Fibroblast of lung (primary cell): ENCODE data around the gene CDKN2B-AS1. TPM values are rescaled to one million over a fixed set of nuclear protein-coding genes. Genes with fewer than 3 reads are reported as not detected.
A peak's percentile ranks its signal among the peaks of the same experiment; 100 is the strongest.

Experiments used
- DNase-seq, 2 donors: peaks; one replicate each; pipeline versions ENCODE4 v3.0.0 to v3.0.0-alpha.2; 2010; ENCODE audit warnings: low read depth in 2 of 2
- H2AFZ ChIP-seq: 2 replicates; pipeline ENCODE4 v1.5.1; 2012; ENCODE audit warnings: low read length, control low read depth, inconsistent platforms
- H3K27ac ChIP-seq: 2 replicates; pipeline ENCODE4 v1.5.1; 2011; ENCODE audit warnings: low read length, control low read depth; ENCODE audit not compliant: insufficient read depth
- H3K27me3 ChIP-seq: 2 replicates; pipeline ENCODE4 v1.5.1; 2011; ENCODE audit warnings: mild to moderate bottlenecking, low read length; ENCODE audit not compliant: control insufficient read depth, insufficient read depth
- H3K36me3 ChIP-seq: 2 replicates; pipeline ENCODE4 v1.5.1; 2011; ENCODE audit warnings: low read length; ENCODE audit not compliant: control insufficient read depth, insufficient read depth
- H3K4me1 ChIP-seq: 2 replicates; pipeline ENCODE4 v1.5.1; 2011; ENCODE audit warnings: low read length; ENCODE audit not compliant: control insufficient read depth, insufficient read depth; ENCODE audit errors: extremely low read depth
- H3K4me2 ChIP-seq: 2 replicates; pipeline ENCODE4 v1.5.1; 2011; ENCODE audit warnings: low read length, control low read depth; ENCODE audit not compliant: insufficient read depth; ENCODE audit errors: extremely low read depth
- H3K4me3 ChIP-seq, 4 experiments: fragments of 200-600 bp in 1 of 4; sonication (generic) in 1 of 4; replicated peaks in 1 of 4; 2 replicates each; pipeline ENCODE4 v1.5.1; 2011 to 2016; ENCODE audit warnings: low read length in 4 of 4, low read depth in 3 of 4, mild to moderate bottlenecking in 3 of 4, control low read depth in 2 of 4, inconsistent platforms in 1 of 4, mixed read lengths in 1 of 4; ENCODE audit not compliant: insufficient read depth in 1 of 4; ENCODE audit errors: control extremely low read depth in 1 of 4
- H3K79me2 ChIP-seq: 2 replicates; pipeline ENCODE4 v1.5.1; 2012; ENCODE audit warnings: mild to moderate bottlenecking, low read length, inconsistent platforms; ENCODE audit not compliant: control insufficient read depth, insufficient read depth
- H3K9ac ChIP-seq: 2 replicates; pipeline ENCODE4 v1.5.1; 2011; ENCODE audit warnings: mild to moderate bottlenecking, low read length, control low read depth; ENCODE audit not compliant: insufficient read depth
- H3K9me3 ChIP-seq: 2 replicates; pipeline ENCODE4 v1.5.1; 2012; ENCODE audit warnings: low read depth, low read length; ENCODE audit not compliant: control insufficient read depth, insufficient read depth
- H4K20me1 ChIP-seq: 2 replicates; pipeline ENCODE4 v1.5.1; 2011; ENCODE audit warnings: low read length; ENCODE audit not compliant: control insufficient read depth, insufficient read depth; ENCODE audit errors: extremely low read depth
- EZH2 ChIP-seq: IDR thresholded peaks from 2 replicates; pipeline ENCODE4 v1.5.1; 2012; ENCODE audit warnings: low read length, control low read depth, mild to moderate bottlenecking; ENCODE audit errors: missing control alignments
- polyA plus RNA-seq, 2 donors: library from polyadenylated mRNA; depleted of rRNA in 1 of 2; stranded (reverse) in 1 of 2; unstranded in 1 of 2; fragments of >200 nt; gene quantifications; 2 replicates each; pipeline ENCODE4 v1.2.1, GENCODE V29; 2011 to 2012; ENCODE audit warnings: missing spikeins in 1 of 2
- total RNA-seq: library from RNA; depleted of rRNA; stranded (reverse); fragments of >200 nt; gene quantifications from 2 replicates; pipeline ENCODE4 v1.2.1, GENCODE V29; 2014
- TF ChIP-seq, protein P1 (sequence below), 2 donors: IDR thresholded peaks in 1 of 2; conservative IDR thresholded peaks in 1 of 2; 1 replicate in 1 of 2; 2 replicates in 1 of 2; pipeline ENCODE4 v1.5.1; 2011 to 2012; ENCODE audit warnings: low read length in 2 of 2, control low read depth in 1 of 2, inconsistent platforms in 1 of 2, low read depth in 1 of 2, mild to moderate bottlenecking in 1 of 2

CDKN2B-AS1 gene
- total and polyA plus RNA-seq, 2 donors (not counting 1 experiment from before 2014, with no cell fraction given): 1.1 to 7.6 TPM

DNA sequence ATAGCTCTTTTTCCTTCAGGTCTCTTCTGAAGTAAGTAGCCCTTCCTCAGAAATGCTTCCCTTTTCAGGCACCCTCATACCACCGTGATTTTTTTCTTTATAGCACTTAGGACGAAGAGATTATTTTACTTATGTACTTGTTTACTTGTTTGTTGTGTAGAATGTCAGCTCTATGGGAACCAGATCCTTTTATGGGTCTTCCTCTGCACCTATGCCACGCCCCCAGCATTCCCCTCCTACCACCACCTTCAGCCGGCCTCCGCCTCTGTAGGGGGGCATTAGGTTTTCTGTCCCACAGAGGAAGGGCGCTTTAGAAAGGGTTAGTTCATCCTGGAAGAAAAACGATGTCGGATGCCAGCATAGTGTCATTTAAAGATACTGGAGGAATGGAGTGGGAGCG is 1.8 kb downstream of the CDKN2B-AS1 start:
- Histone ChIP-seq H3K27ac (no peak overlapping the region), H3K4me1 (peaks cover 2% of the 10 kb centered on the region), H3K4me2 (peak overlapping the region; percentile 90), H3K9ac (no peak overlapping the region), H3K27me3 (no peaks in the 10 kb centered on the region), H3K4me3 (peak overlapping the region in 2 of 4 experiments; percentile 79 to 95), H3K9me3 (no peaks in the 10 kb centered on the region), H2AFZ (no peak overlapping the region), H4K20me1 (no peaks in the 10 kb centered on the region), H3K79me2 (peaks cover 32% of the 10 kb centered on the region), H3K36me3 (no peaks in the 10 kb centered on the region)
- TF ChIP-seq, protein P1, sequence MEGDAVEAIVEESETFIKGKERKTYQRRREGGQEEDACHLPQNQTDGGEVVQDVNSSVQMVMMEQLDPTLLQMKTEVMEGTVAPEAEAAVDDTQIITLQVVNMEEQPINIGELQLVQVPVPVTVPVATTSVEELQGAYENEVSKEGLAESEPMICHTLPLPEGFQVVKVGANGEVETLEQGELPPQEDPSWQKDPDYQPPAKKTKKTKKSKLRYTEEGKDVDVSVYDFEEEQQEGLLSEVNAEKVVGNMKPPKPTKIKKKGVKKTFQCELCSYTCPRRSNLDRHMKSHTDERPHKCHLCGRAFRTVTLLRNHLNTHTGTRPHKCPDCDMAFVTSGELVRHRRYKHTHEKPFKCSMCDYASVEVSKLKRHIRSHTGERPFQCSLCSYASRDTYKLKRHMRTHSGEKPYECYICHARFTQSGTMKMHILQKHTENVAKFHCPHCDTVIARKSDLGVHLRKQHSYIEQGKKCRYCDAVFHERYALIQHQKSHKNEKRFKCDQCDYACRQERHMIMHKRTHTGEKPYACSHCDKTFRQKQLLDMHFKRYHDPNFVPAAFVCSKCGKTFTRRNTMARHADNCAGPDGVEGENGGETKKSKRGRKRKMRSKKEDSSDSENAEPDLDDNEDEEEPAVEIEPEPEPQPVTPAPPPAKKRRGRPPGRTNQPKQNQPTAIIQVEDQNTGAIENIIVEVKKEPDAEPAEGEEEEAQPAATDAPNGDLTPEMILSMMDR (conservative IDR thresholded peaks at IDR 0.05 in 1 of 2, IDR thresholded peaks at IDR 0.05 in 1 of 2; ENCODE audit: low read depth in 1 of 2, low read length in 2 of 2): no peak
- no peak for TF ChIP-seq EZH2
- no peak for DNase-seq

DNA sequence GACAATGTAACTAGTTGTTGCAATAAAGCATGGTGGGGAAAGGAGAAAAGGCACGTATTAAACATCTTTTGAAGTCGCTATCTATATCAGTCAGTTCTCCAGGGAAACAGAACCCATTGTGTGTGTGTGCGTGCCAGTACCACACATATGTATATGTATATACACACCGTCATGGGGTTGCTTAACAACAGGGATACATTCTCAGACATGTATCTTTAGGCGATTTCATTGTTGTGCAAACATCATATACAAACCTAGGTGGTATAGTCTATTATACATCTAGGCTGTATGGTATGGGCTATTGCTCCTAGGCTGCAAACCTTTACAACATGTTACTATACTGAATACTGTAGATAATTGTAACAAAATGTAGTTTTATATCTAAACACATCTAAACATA is 2.3 kb downstream of the CDKN2B-AS1 start:
- H3K9me3 ChIP-seq: no peaks in the 10 kb centered on the region
- DNase-seq: no peak
- no peak overlapping the region for H2AFZ ChIP-seq
- H3K9ac ChIP-seq: no peak overlapping the region
- no peak for TF ChIP-seq EZH2
- TF ChIP-seq, protein P1 (conservative IDR thresholded peaks at IDR 0.05 in 1 of 2, IDR thresholded peaks at IDR 0.05 in 1 of 2; ENCODE audit: low read depth in 1 of 2, low read length in 2 of 2): no peak
- H3K27ac ChIP-seq: no peak overlapping the region
- H3K79me2 ChIP-seq: peaks cover 29% of the 10 kb centered on the region
- H3K4me3 ChIP-seq: peak overlapping the region in 1 of 4 experiments; percentile 79
- no peak overlapping the region for H3K4me2 ChIP-seq
- H3K27me3 ChIP-seq: no peaks in the 10 kb centered on the region
- H3K4me1 ChIP-seq: peaks cover 2% of the 10 kb centered on the region
- H3K36me3 ChIP-seq: no peaks in the 10 kb centered on the region
- no peaks in the 10 kb centered on the region for H4K20me1 ChIP-seq

DNA sequence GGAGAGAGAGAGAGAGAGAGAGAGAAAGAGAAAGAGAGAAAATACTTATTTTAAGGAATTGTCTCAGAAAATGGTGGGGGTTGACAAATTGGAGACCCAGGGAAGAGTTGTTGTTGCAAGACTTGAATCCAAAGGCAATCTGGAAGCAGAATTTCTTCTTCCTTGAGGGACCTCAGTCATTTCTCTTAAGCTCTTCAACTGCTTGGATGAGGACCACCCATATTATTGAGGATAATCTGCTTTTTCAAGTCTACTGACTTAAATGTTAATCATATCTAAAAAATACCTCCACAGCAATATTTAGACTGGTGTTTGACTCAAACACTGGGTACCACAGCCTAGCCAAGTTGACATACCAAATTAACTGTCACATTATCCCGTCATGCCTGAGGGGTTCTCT is 2.9 kb downstream of the CDKN2B-AS1 start:
- Histone ChIP-seq H3K9me3 (no peaks in the 10 kb centered on the region), H3K4me3 (no peak overlapping the region), H3K79me2 (peaks cover 30% of the 10 kb centered on the region), H3K36me3 (no peaks in the 10 kb centered on the region), H3K9ac (no peak overlapping the region), H3K4me2 (no peak overlapping the region), H3K27ac (no peak overlapping the region), H4K20me1 (no peaks in the 10 kb centered on the region), H2AFZ (no peak overlapping the region), H3K27me3 (no peaks in the 10 kb centered on the region), H3K4me1 (peaks cover 2% of the 10 kb centered on the region)
- TF ChIP-seq, protein P1 (conservative IDR thresholded peaks at IDR 0.05 in 1 of 2, IDR thresholded peaks at IDR 0.05 in 1 of 2; ENCODE audit: low read depth in 1 of 2, low read length in 2 of 2): no peak
- no peak for TF ChIP-seq EZH2
- DNase-seq: no peak
